PC-3 (cell line): ENCODE measurements around the gene NOL4L. TPM values are rescaled to one million over a fixed set of nuclear protein-coding genes. Genes with fewer than 3 reads are reported as not detected.

Experiments used
- ATAC-seq: fragments of 200-7000 bp; cut with Tn5 transposase; 2 replicates; pipeline ENCODE4 v1.9.1; 2020; ENCODE audit warnings: mild to moderate bottlenecking, moderate library complexity
- BruUV-seq: library from RNA; stranded (reverse); fragments of 400-500 nt; replicated peaks from 2 replicates; lab custom pipeline; 2021; lab: Mats Ljungman, UMichigan
- CTCF ChIA-PET: fragments of 300-600 bp; sonication (Branson Sonifier 250); formaldehyde crosslinking; loops from one replicate; lab custom pipeline; 2022; ENCODE audit warnings: antibody characterized with exemption; lab: Charles Lee
- POLR2A ChIA-PET: fragments of 300-600 bp; sonication (Branson Sonifier 250); formaldehyde crosslinking; loops from one replicate; lab custom pipeline; 2022; ENCODE audit warnings: antibody characterized with exemption; ENCODE audit not compliant: unreplicated experiment; lab: Charles Lee
- DNase-seq: peaks from one replicate; pipeline ENCODE4 v3.0.0-alpha.2; 2015
- H2AFZ ChIP-seq: fragments of 300-600 bp; sonication (generic); 2 replicates; pipeline ENCODE4 v1.6.0; 2016; ENCODE audit warnings: antibody characterized with exemption, low read length
- H3F3A ChIP-seq: fragments of 300-600 bp; sonication (generic); one replicate; pipeline ENCODE4 v1.6.0; 2017; ENCODE audit warnings: antibody characterized with exemption, low read length, control low read depth, mild to moderate bottlenecking; ENCODE audit not compliant: unreplicated experiment
- H3K27ac ChIP-seq: fragments of 300-600 bp; sonication (generic); 2 replicates; pipeline ENCODE4 v1.5.1; 2016; ENCODE audit warnings: mild to moderate bottlenecking, low read length
- H3K27me3 ChIP-seq: fragments of 300-600 bp; sonication (generic); 2 replicates; pipeline ENCODE4 v1.6.1; 2016; ENCODE audit warnings: low read length, mixed read lengths
- H3K36me3 ChIP-seq: fragments of 300-600 bp; sonication (generic); 2 replicates; pipeline ENCODE4 v1.6.1; 2016; ENCODE audit warnings: low read depth, mixed run types, low read length, mixed read lengths
- H3K4me1 ChIP-seq: fragments of 300-600 bp; sonication (generic); 2 replicates; pipeline ENCODE4 v1.5.1; 2016; ENCODE audit warnings: low read length; ENCODE audit not compliant: insufficient read depth
- H3K4me2 ChIP-seq: fragments of 300-600 bp; sonication (generic); 2 replicates; pipeline ENCODE4 v1.6.0; 2016; ENCODE audit warnings: low read length
- H3K4me3 ChIP-seq: fragments of 300-600 bp; sonication (generic); 2 replicates; pipeline ENCODE4 v1.5.1; 2016; ENCODE audit warnings: mild to moderate bottlenecking, low read length, mixed read lengths
- H3K79me2 ChIP-seq: fragments of 300-600 bp; sonication (generic); 2 replicates; pipeline ENCODE4 v1.6.1; 2017; ENCODE audit warnings: low read length, mixed read lengths
- H3K9ac ChIP-seq: fragments of 300-600 bp; sonication (generic); 2 replicates; pipeline ENCODE4 v1.6.0; 2016; ENCODE audit warnings: mild to moderate bottlenecking, low read length
- H3K9me2 ChIP-seq: fragments of 300-600 bp; sonication (generic); replicated peaks from 2 replicates; pipeline ENCODE4 v1.6.1; 2016; ENCODE audit warnings: mixed run types, low read length, mixed read lengths
- H3K9me3 ChIP-seq: fragments of 300-600 bp; sonication (generic); 2 replicates; pipeline ENCODE4 v1.6.1; 2016; ENCODE audit warnings: low read length, mixed read lengths
- H4K20me1 ChIP-seq: fragments of 300-600 bp; sonication (generic); 2 replicates; pipeline ENCODE4 v1.6.1; 2016; ENCODE audit warnings: low read length, mixed read lengths
- CTCF ChIP-seq: fragments of 300-600 bp; sonication (generic); conservative IDR thresholded peaks from 2 replicates; pipeline ENCODE4 v1.5.1; 2017; ENCODE audit warnings: antibody characterized with exemption, low read depth, mild to moderate bottlenecking, low read length
- EZH2 ChIP-seq: fragments of 300-600 bp; sonication (generic); IDR thresholded peaks from one replicate; pipeline ENCODE4 v1.6.1; 2017; ENCODE audit warnings: antibody characterized with exemption, mild to moderate bottlenecking, low read length; ENCODE audit not compliant: unreplicated experiment
- EZH2phosphoT487 ChIP-seq: fragments of 300-600 bp; sonication (generic); IDR thresholded peaks from 2 replicates; pipeline ENCODE4 v1.6.1; 2018; ENCODE audit warnings: mild to moderate bottlenecking, antibody characterized with exemption, low read length, borderline replicate concordance
- intact Hi-C: fragments of 100-400 bp; cut with micrococcal nuclease; formaldehyde crosslinking; loops from 2 replicates; pipeline ENCODE4 v1.9.0; 2023
- total RNA-seq: library from RNA; depleted of rRNA; stranded (reverse); fragments of >200 nt; gene quantifications from 2 replicates; pipeline ENCODE4 v1.2.3, GENCODE V29; 2014

Gene NOL4L
- total RNA-seq, 1 experiment from 2014 or later = 7.3 TPM

- DNase-seq (no peak), ATAC-seq (no peak)
- Histone ChIP-seq H3K4me3 (no peak overlapping the region), H2AFZ (no peak overlapping the region), H3F3A (no peaks in the 10 kb centered on the region), H3K4me1 (no peaks in the 10 kb centered on the region), H3K27me3 (no peaks in the 10 kb centered on the region), H3K9me2 (no peaks in the 10 kb centered on the region), H4K20me1 (no peaks in the 10 kb centered on the region), H3K27ac (no peak overlapping the region), H3K4me2 (no peak overlapping the region), H3K9me3 (no peaks in the 10 kb centered on the region), H3K9ac (no peak overlapping the region), H3K79me2 (peaks cover 41% of the 10 kb centered on the region), H3K36me3 (no peaks in the 10 kb centered on the region)
- POLR2A ChIA-PET = no interaction called here
- intact Hi-C loops = no loop called here
- CTCF ChIA-PET = no interaction called here
- BruUV-seq = no TSS peak
- no peak for TF ChIP-seq EZH2phosphoT487
Measured at GRCh38 chr20:32421290-32421689, 163.8 kb downstream of the NOL4L start.

GRCh38 chr20:32418376-32418775, 166.8 kb downstream of the NOL4L start:
- Histone ChIP-seq H3K4me1 (no peaks in the 10 kb centered on the region), H3K27ac (no peak overlapping the region), H3K36me3 (no peaks in the 10 kb centered on the region), H3K27me3 (no peaks in the 10 kb centered on the region), H3K9me2 (no peaks in the 10 kb centered on the region), H4K20me1 (0 out of 2 replicates have a peak, but pooled peaks cover 5% of the 10 kb centered on the region), H2AFZ (no peak overlapping the region), H3K9me3 (no peaks in the 10 kb centered on the region), H3K4me3 (no peak overlapping the region), H3F3A (no peaks in the 10 kb centered on the region), H3K79me2 (peaks cover 62% of the 10 kb centered on the region), H3K4me2 (no peak overlapping the region), H3K9ac (no peak overlapping the region)
- ATAC-seq (no peak), DNase-seq (no peak)
- POLR2A ChIA-PET = no interaction called here
- intact Hi-C loops = no loop called here
- BruUV-seq = no TSS peak
- CTCF ChIA-PET = no interaction called here
- no peak for TF ChIP-seq CTCF
- TF ChIP-seq EZH2phosphoT487 = no peak
- no peak for TF ChIP-seq EZH2

GRCh38 chr20:32416206-32416605, 168.9 kb downstream of the NOL4L start:
- Histone ChIP-seq H3K79me2 (peaks cover 75% of the 10 kb centered on the region), H4K20me1 (0 out of 2 replicates have a peak, but pooled peaks cover 5% of the 10 kb centered on the region), H3K36me3 (no peaks in the 10 kb centered on the region), H3K9me2 (no peaks in the 10 kb centered on the region), H3K9ac (no peak overlapping the region), H3F3A (no peaks in the 10 kb centered on the region), H3K27ac (no peak overlapping the region), H3K27me3 (no peaks in the 10 kb centered on the region), H2AFZ (no peak overlapping the region), H3K4me1 (no peaks in the 10 kb centered on the region), H3K4me2 (no peak overlapping the region), H3K9me3 (no peaks in the 10 kb centered on the region), H3K4me3 (no peak overlapping the region)
- ChIA-PET POLR2A (interaction anchor here (0.6 kb wide), 1 partner anchor 119 kb away, joined by 4 read pairs; no protein-coding TSS in a partner anchor), CTCF (no interaction called here)
- intact Hi-C loops = no loop called here
- ATAC-seq (no peak), DNase-seq (no peak)
- BruUV-seq = no TSS peak
- TF ChIP-seq CTCF (no peak), EZH2 (no peak), EZH2phosphoT487 (no peak)
